Ascending aorta (tissue), 2 donors: Measurements from ENCODE around the gene CAMKMT. TPM values are rescaled to one million over a fixed set of nuclear protein-coding genes. Genes with fewer than 3 reads are reported as not detected.

Source experiments
- DNase-seq, 2 donors: peaks; one replicate each; pipeline ENCODE4 v3.0.0-alpha.2; 2019; ENCODE audit warnings: low spot score in 2 of 2
- H3K27ac ChIP-seq, 2 donors: fragments of 200-600 bp; sonication (generic); one replicate each; pipeline ENCODE4 v1.5.1; 2016 to 2017; ENCODE audit warnings: mild to moderate bottlenecking in 1 of 2
- H3K27me3 ChIP-seq: fragments of 200-600 bp; sonication (generic); one replicate; pipeline ENCODE4 v1.5.1; 2017
- H3K36me3 ChIP-seq, 2 donors: fragments of 200-600 bp; sonication (generic); one replicate each; pipeline ENCODE4 v1.5.1; 2016
- H3K4me1 ChIP-seq, 2 donors: fragments of 200-600 bp; sonication (generic); one replicate each; pipeline ENCODE4 v1.5.1; 2016 to 2017; ENCODE audit warnings: mild to moderate bottlenecking in 1 of 2
- H3K4me3 ChIP-seq, 2 donors: fragments of 200-600 bp; sonication (generic); one replicate each; pipeline ENCODE4 v1.5.1; 2016 to 2017; ENCODE audit warnings: mild to moderate bottlenecking in 1 of 2
- H3K9me3 ChIP-seq, 2 donors: fragments of 200-600 bp; sonication (generic); one replicate each; pipeline ENCODE4 v1.5.1; 2016
- intact Hi-C: fragments of 100-400 bp; cut with DNase I; formaldehyde crosslinking; loops from one replicate; pipeline ENCODE4 v1.15.1; 2023
- total RNA-seq: library from RNA; depleted of rRNA; stranded (reverse); fragments of >200 nt; gene quantifications from one replicate; pipeline ENCODE4 v1.1.0, GENCODE V29; 2016
- TF ChIP-seq, protein P1 (sequence below), 3 experiments: fragments of 200-600 bp in 2 of 3; fragments of 450-650 bp in 1 of 3; sonication (generic) in 2 of 3; IDR thresholded peaks; one replicate each; pipeline ENCODE4 v1.5.1; 2016 to 2019; ENCODE audit warnings: antibody characterized with exemption in 3 of 3, mild to moderate bottlenecking in 1 of 3, moderate library complexity in 1 of 3

CAMKMT gene
- total RNA-seq, 1 donor from 2014 or later: 5.1 TPM

DNA sequence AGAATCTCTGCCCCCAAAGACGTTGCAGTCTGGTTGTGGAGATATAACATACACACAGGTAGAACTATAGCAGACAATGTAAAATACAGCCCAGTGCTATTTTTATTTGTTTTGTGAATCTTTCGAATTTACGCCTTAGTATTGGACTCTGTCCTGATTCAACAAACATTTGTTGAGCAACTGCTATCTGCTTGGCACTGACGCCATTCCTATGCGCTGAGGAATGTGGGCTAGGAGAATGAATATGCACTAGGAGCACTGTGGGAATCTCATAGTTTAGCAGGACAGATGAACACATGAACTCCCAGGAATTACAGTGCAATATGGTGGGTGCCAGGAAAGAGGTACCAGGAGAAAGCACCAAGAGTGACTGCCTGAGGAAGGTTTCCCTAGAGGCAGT, 398.1 kb downstream of the CAMKMT start:
- no peak for DNase-seq
- no peaks in the 10 kb centered on the region for H3K36me3 ChIP-seq
- no peaks in the 10 kb centered on the region for H3K4me1 ChIP-seq
- no peak overlapping the region for H3K27ac ChIP-seq
- TF ChIP-seq, protein P1, sequence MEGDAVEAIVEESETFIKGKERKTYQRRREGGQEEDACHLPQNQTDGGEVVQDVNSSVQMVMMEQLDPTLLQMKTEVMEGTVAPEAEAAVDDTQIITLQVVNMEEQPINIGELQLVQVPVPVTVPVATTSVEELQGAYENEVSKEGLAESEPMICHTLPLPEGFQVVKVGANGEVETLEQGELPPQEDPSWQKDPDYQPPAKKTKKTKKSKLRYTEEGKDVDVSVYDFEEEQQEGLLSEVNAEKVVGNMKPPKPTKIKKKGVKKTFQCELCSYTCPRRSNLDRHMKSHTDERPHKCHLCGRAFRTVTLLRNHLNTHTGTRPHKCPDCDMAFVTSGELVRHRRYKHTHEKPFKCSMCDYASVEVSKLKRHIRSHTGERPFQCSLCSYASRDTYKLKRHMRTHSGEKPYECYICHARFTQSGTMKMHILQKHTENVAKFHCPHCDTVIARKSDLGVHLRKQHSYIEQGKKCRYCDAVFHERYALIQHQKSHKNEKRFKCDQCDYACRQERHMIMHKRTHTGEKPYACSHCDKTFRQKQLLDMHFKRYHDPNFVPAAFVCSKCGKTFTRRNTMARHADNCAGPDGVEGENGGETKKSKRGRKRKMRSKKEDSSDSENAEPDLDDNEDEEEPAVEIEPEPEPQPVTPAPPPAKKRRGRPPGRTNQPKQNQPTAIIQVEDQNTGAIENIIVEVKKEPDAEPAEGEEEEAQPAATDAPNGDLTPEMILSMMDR (IDR thresholded peaks at IDR 0.05): no peak
- H3K4me3 ChIP-seq: no peak overlapping the region
- no peaks in the 10 kb centered on the region for H3K27me3 ChIP-seq
- intact Hi-C loops: no loop called here
- H3K9me3 ChIP-seq: no peaks in the 10 kb centered on the region

DNA sequence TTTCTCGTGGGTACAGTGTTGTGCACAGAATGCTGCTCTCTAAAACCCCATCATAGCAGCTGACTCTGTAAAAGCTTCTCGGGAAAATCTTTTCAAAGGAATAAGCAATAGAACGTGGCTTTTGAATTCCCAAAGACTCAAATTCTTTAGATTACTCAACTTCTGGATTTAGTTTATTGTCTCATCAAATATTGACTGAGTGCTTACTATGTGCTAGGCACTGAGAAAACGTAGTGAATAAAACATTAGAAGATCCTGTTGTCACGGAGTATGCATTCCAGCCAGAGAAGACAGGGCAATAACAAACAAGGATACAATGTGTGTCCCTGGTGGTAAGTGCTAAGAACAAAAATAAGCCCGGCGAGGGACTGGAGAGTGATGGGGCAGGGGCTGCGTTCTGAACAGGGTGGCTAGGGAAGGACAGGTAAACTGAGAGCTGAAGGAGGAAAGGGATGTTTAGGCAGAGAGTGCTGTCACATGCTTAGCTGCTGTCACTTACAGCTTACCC, 401.6 kb downstream of the CAMKMT start:
- TF ChIP-seq, protein P1 (IDR thresholded peaks at IDR 0.05): no peak
- H3K9me3 ChIP-seq: no peaks in the 10 kb centered on the region
- no peaks in the 10 kb centered on the region for H3K36me3 ChIP-seq
- no peaks in the 10 kb centered on the region for H3K27me3 ChIP-seq
- no peak overlapping the region for H3K4me3 ChIP-seq
- DNase-seq: no peak
- no peaks in the 10 kb centered on the region for H3K4me1 ChIP-seq
- no peak overlapping the region for H3K27ac ChIP-seq
- intact Hi-C loops: no loop called here

DNA sequence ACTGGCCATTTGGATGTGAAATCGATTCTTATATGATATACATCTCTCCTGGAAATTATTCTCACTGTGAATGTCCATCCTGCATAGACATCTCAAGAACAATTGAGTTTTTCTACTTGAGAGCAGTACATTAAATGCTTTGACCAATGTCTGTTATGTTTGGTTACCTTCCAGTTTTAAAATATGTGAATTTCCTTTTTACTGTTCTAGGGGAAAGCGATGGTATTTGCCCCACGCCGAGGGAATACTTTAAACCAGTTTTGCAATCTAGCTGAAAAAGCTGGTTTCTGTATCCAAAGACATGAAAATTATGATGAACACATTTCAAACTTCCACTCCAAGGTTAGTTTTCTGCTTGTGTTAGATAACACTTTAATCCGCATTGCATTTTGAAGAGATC, 404.5 kb downstream of the CAMKMT start:
- H3K27me3 ChIP-seq: no peaks in the 10 kb centered on the region

DNA sequence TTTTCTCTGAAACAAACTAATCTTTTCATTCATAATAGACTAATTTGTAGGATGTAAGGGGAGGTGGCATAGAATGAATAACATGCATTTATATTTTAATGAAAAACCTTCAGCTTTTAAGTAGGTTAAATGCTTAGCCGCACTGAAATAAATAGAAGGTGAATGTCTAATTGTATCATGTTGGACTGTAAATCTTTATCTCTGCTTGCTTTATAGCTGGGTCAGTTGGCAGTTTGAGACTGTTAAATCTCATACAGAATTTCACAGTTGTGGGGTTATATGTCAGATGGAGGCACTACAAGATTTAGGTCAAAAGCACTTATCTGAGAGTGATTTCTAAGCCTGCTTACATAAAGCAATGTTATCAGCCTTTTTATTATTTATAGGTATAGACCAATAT, 405.0 kb downstream of the CAMKMT start:
- Histone ChIP-seq H3K9me3 (no peaks in the 10 kb centered on the region), H3K27ac (no peak overlapping the region), H3K4me1 (no peaks in the 10 kb centered on the region), H3K27me3 (no peaks in the 10 kb centered on the region), H3K36me3 (no peaks in the 10 kb centered on the region), H3K4me3 (no peak overlapping the region)
- no peak for DNase-seq
- TF ChIP-seq, protein P1 (IDR thresholded peaks at IDR 0.05): no peak
- intact Hi-C loops: no loop called here

More for the DNA sequence above, 404.5 kb downstream of the CAMKMT start:
- H3K27ac ChIP-seq: no peak overlapping the region
- no peaks in the 10 kb centered on the region for H3K9me3 ChIP-seq
- no peaks in the 10 kb centered on the region for H3K4me1 ChIP-seq
- TF ChIP-seq, protein P1 (IDR thresholded peaks at IDR 0.05): no peak
- no peak overlapping the region for H3K4me3 ChIP-seq
- intact Hi-C loops: no loop called here
- H3K36me3 ChIP-seq: no peaks in the 10 kb centered on the region
- no peak for DNase-seq

DNA sequence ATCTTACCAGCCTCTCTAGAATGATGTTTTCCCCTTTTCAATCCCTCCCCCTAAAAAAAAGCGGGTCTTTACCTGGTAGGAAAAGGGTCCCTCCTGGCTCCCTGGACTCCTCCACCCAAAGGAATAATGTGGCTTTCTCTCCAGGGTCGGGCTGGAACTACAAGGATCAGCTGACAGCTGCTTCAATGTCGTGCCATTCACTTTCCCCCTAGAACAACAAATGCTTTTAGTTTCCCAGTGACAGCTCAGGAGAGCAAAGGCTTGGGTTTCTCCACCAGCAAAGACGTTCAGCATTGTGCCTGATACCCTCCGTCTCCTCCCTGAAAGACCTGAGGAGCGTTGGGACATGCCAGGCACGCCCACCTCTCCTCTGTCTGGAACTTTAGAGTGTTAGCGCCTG, 405.9 kb downstream of the CAMKMT start:
- Histone ChIP-seq H3K9me3 (no peaks in the 10 kb centered on the region), H3K27me3 (no peaks in the 10 kb centered on the region), H3K27ac (no peak overlapping the region), H3K36me3 (no peaks in the 10 kb centered on the region), H3K4me3 (no peak overlapping the region), H3K4me1 (no peaks in the 10 kb centered on the region)
- TF ChIP-seq, protein P1 (IDR thresholded peaks at IDR 0.05): no peak
- DNase-seq: no peak
- intact Hi-C loops: no loop called here
